Brain microvascular endothelial cell (primary cell): Measurements from ENCODE around the gene TMEM190.

ENCODE experiments used
- DNase-seq: peaks from one replicate; pipeline ENCODE4 v3.0.0-alpha.2; 2020
- H3K27ac ChIP-seq: fragments of 250-450 bp; sonication (Bioruptor Pico); 2 replicates; pipeline ENCODE4 v1.5.1; 2020; ENCODE audit warnings: mild to moderate bottlenecking, moderate library complexity
- H3K27me3 ChIP-seq: fragments of 250-450 bp; sonication (Bioruptor Pico); replicated peaks from 2 replicates; pipeline ENCODE4 v1.5.1; 2020; ENCODE audit warnings: mild to moderate bottlenecking
- H3K36me3 ChIP-seq: fragments of 250-450 bp; sonication (Bioruptor Pico); replicated peaks from 2 replicates; pipeline ENCODE4 v1.5.1; 2020; ENCODE audit warnings: mild to moderate bottlenecking
- H3K4me3 ChIP-seq: 2 replicates; pipeline ENCODE4 v1.5.1; 2011; ENCODE audit warnings: low read depth, mild to moderate bottlenecking, control low read depth, low read length, moderate library complexity
- CTCF ChIP-seq: IDR thresholded peaks from 2 replicates; pipeline ENCODE4 v1.5.1; 2011; ENCODE audit warnings: low read depth, mild to moderate bottlenecking, moderate library complexity, low read length, control low read depth, inconsistent platforms; ENCODE audit errors: missing control alignments
- in situ Hi-C: cut with HindIII; loops from 2 replicates; pipeline ENCODE4 v1.10.0; 2017; ENCODE audit warnings: low sequenced_read_pairs, low pct_ligation_motif_present

Gene TMEM190

GRCh38 chr19:55350620-55351315, 25.9 kb upstream of the TMEM190 start:
- H3K4me3 ChIP-seq = no peak overlapping the region
- DNase-seq = no peak
- H3K36me3 ChIP-seq = no peaks in the 10 kb centered on the region
- in situ Hi-C loops = no loop called here
- peaks cover 21% of the 10 kb centered on the region for H3K27me3 ChIP-seq
- no peak for TF ChIP-seq CTCF
- H3K27ac ChIP-seq = no peak overlapping the region

GRCh38 chr19:55352040-55352439, 24.6 kb upstream of the TMEM190 start:
- H3K4me3 ChIP-seq = no peak overlapping the region
- H3K36me3 ChIP-seq = no peaks in the 10 kb centered on the region
- no peak for DNase-seq
- in situ Hi-C loops = no loop called here
- peaks cover 23% of the 10 kb centered on the region for H3K27me3 ChIP-seq
- TF ChIP-seq CTCF = no peak
- H3K27ac ChIP-seq = no peak overlapping the region

GRCh38 chr19:55352549-55353145, 24.0 kb upstream of the TMEM190 start:
- TF ChIP-seq CTCF = no peak
- H3K4me3 ChIP-seq = no peak overlapping the region
- no peak overlapping the region for H3K27ac ChIP-seq
- no peak for DNase-seq
- peaks cover 23% of the 10 kb centered on the region for H3K27me3 ChIP-seq
- in situ Hi-C loops = no loop called here
- H3K36me3 ChIP-seq = no peaks in the 10 kb centered on the region

GRCh38 chr19:55353356-55353802, 23.2 kb upstream of the TMEM190 start:
- no peak for DNase-seq
- peaks cover 23% of the 10 kb centered on the region for H3K27me3 ChIP-seq
- H3K4me3 ChIP-seq = peak overlapping the region; percentile 49
- in situ Hi-C loops = no loop called here
- TF ChIP-seq CTCF = no peak
- H3K27ac ChIP-seq = no peak overlapping the region
- no peaks in the 10 kb centered on the region for H3K36me3 ChIP-seq

GRCh38 chr19:55353803-55354697, 22.6 kb upstream of the TMEM190 start:
- Histone ChIP-seq H3K27ac (no peak overlapping the region), H3K36me3 (no peaks in the 10 kb centered on the region), H3K27me3 (peaks cover 23% of the 10 kb centered on the region), H3K4me3 (peak overlapping the region; percentile 49)
- in situ Hi-C loops = no loop called here
- peak; percentile 40 for DNase-seq
- no peak for TF ChIP-seq CTCF
